ENCODE measurements around the gene FUT8.

The FUT8 gene

GRCh38 chr14:65639216-65639615 lies 226.7 kb downstream of the FUT8 start:
- no peak for DNase-seq (ENCODE audit: low spot score)
- Histone ChIP-seq H3K4me3 (ENCODE audit: severe bottlenecking) (no peak overlapping the region), H3K27me3 (ENCODE audit: insufficient read depth, poor library complexity, severe bottlenecking) (no peaks in the 10 kb centered on the region), H3K9me3 (ENCODE audit: severe bottlenecking) (no peaks in the 10 kb centered on the region), H3K36me3 (ENCODE audit: low read depth) (no peaks in the 10 kb centered on the region), H3K27ac (ENCODE audit: poor library complexity, severe bottlenecking) (no peak overlapping the region), H3K4me1 (ENCODE audit: insufficient read depth, poor library complexity, severe bottlenecking) (no peaks in the 10 kb centered on the region)
- peak; percentile 62; the same call in 2 of the 3 replicates for ATAC-seq (ENCODE audit: low read depth)
- TF ChIP-seq CTCF (IDR thresholded peaks at IDR 0.05; ENCODE audit: poor library complexity, severe bottlenecking), result no peak

GRCh38 chr14:65650826-65651225 lies 238.3 kb downstream of the FUT8 start:
- no peak for DNase-seq (ENCODE audit: low spot score)
- Histone ChIP-seq H3K4me1 (ENCODE audit: insufficient read depth, poor library complexity, severe bottlenecking) (no peaks in the 10 kb centered on the region), H3K36me3 (ENCODE audit: low read depth) (no peaks in the 10 kb centered on the region), H3K27ac (ENCODE audit: poor library complexity, severe bottlenecking) (no peak overlapping the region), H3K27me3 (ENCODE audit: insufficient read depth, poor library complexity, severe bottlenecking) (no peaks in the 10 kb centered on the region), H3K4me3 (ENCODE audit: severe bottlenecking) (no peak overlapping the region), H3K9me3 (ENCODE audit: severe bottlenecking) (no peaks in the 10 kb centered on the region)
- no peak for ATAC-seq (ENCODE audit: low read depth)
- TF ChIP-seq CTCF (IDR thresholded peaks at IDR 0.05; ENCODE audit: poor library complexity, severe bottlenecking), result no peak

- no peaks in the 10 kb centered on the region for H3K27me3 ChIP-seq (ENCODE audit: insufficient read depth, poor library complexity, severe bottlenecking)
- no peak for TF ChIP-seq CTCF (IDR thresholded peaks at IDR 0.05; ENCODE audit: poor library complexity, severe bottlenecking)
- no peak for ATAC-seq (ENCODE audit: low read depth)
Observed at GRCh38 chr14:65656554-65656953, 244.0 kb downstream of the FUT8 start.

GRCh38 chr14:65658202-65658601 lies 245.7 kb downstream of the FUT8 start:
- H3K4me1 ChIP-seq (ENCODE audit: insufficient read depth, poor library complexity, severe bottlenecking), result peaks cover 13% of the 10 kb centered on the region
- H3K9me3 ChIP-seq (ENCODE audit: severe bottlenecking), result no peaks in the 10 kb centered on the region
- DNase-seq (ENCODE audit: low spot score) (no peak), ATAC-seq (ENCODE audit: low read depth) (peak; percentile 93)
- peak overlapping the region; percentile 21 for H3K27ac ChIP-seq (ENCODE audit: poor library complexity, severe bottlenecking)
- TF ChIP-seq CTCF (IDR thresholded peaks at IDR 0.05; ENCODE audit: poor library complexity, severe bottlenecking), result no peak
- no peak overlapping the region for H3K4me3 ChIP-seq (ENCODE audit: severe bottlenecking)
- no peaks in the 10 kb centered on the region for H3K36me3 ChIP-seq (ENCODE audit: low read depth)
- no peaks in the 10 kb centered on the region for H3K27me3 ChIP-seq (ENCODE audit: insufficient read depth, poor library complexity, severe bottlenecking)

More at GRCh38 chr14:65656554-65656953, 244.0 kb downstream of the FUT8 start:
- Histone ChIP-seq H3K4me1 (ENCODE audit: insufficient read depth, poor library complexity, severe bottlenecking) (peaks cover 13% of the 10 kb centered on the region), H3K4me3 (ENCODE audit: severe bottlenecking) (no peak overlapping the region), H3K27ac (ENCODE audit: poor library complexity, severe bottlenecking) (no peak overlapping the region), H3K9me3 (ENCODE audit: severe bottlenecking) (no peaks in the 10 kb centered on the region), H3K36me3 (ENCODE audit: low read depth) (no peaks in the 10 kb centered on the region)
- no peak for DNase-seq (ENCODE audit: low spot score)

GRCh38 chr14:65661865-65662264 lies 249.3 kb downstream of the FUT8 start:
- no peaks in the 10 kb centered on the region for H3K9me3 ChIP-seq (ENCODE audit: severe bottlenecking)
- H3K4me1 ChIP-seq (ENCODE audit: insufficient read depth, poor library complexity, severe bottlenecking), result peaks cover 13% of the 10 kb centered on the region
- ATAC-seq (ENCODE audit: low read depth), result no peak
- no peak for DNase-seq (ENCODE audit: low spot score)
- no peak overlapping the region for H3K27ac ChIP-seq (ENCODE audit: poor library complexity, severe bottlenecking)
- H3K36me3 ChIP-seq (ENCODE audit: low read depth), result no peaks in the 10 kb centered on the region
- H3K4me3 ChIP-seq (ENCODE audit: severe bottlenecking), result no peak overlapping the region
- TF ChIP-seq CTCF (IDR thresholded peaks at IDR 0.05; ENCODE audit: poor library complexity, severe bottlenecking), result no peak
- no peaks in the 10 kb centered on the region for H3K27me3 ChIP-seq (ENCODE audit: insufficient read depth, poor library complexity, severe bottlenecking)

All from RWPE2 (cell line).